ENCODE data around the gene CREB5.

Gene CREB5, protein sequence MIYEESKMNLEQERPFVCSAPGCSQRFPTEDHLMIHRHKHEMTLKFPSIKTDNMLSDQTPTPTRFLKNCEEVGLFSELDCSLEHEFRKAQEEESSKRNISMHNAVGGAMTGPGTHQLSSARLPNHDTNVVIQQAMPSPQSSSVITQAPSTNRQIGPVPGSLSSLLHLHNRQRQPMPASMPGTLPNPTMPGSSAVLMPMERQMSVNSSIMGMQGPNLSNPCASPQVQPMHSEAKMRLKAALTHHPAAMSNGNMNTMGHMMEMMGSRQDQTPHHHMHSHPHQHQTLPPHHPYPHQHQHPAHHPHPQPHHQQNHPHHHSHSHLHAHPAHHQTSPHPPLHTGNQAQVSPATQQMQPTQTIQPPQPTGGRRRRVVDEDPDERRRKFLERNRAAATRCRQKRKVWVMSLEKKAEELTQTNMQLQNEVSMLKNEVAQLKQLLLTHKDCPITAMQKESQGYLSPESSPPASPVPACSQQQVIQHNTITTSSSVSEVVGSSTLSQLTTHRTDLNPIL

DNA sequence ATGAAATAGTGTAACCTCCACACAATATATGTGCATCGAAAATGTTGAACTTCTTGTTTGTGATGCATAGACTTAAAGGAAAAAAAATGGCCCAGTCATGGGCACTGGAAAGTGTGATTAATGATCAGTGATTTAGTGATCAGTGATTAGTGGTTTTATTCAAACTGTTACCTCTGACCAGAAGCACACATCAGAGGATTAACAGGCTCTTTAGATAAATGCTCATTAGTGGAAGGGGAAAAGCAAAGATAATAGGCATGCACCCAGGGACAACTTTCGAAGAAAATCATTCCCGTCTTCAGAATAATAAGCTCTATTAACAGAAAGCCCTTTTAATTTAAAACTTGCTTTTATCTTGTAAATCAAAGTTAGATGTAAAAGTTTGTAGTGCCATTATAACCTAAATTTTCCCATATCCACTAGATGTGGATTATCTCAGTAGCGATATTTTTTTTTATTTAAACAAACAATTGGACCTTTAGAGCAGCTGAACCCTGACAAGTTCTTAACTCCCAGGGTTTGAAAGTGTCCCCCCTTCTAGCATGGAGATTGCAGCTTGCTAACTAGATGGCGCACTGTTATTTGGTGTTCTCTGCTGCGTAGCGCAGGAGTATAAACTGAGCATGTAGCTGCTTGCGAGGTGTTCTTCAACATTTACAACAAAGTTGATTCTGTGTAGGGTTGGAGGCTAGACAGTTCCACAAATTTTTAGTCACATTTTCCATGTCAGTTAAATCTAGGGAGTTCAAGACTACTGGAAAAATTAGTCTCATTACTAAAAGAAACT lies at the start of gene CREB5:
TSS of gene CREB5 (plus strand) at position 643 of the 787 bp plus-strand sequence. CDS start 397 bp downstream, outside the sequence.
- DNase-seq = peak; percentile 88
- in situ Hi-C loops (cut with HindIII; ENCODE audit: low pct_ligation_motif_present, low pct_unique_long_range_greater_than_20kb, low sequenced_read_pairs) = no loop called here

DNA sequence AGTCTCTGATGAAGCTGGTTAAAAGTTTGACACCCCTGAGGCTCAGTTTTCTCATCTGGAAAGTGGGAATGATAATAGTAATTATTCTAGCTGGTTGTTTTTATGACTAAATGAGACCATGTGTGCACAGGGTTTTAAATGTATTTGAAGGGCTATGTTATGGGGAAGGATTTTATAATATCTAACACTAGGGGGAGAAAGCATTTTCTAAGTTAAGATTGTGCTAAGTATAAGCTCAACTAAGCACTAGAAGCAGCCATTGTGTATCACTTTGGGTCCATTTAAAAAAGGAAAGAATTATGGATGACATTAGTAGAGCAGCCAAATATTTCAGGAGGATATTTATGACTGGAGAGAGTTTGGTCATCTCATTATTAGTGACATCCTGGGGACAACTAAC lies 49.5 kb upstream of the CREB5 start:
- in situ Hi-C loops (cut with HindIII; ENCODE audit: low pct_ligation_motif_present, low pct_unique_long_range_greater_than_20kb, low sequenced_read_pairs) = no loop called here
- DNase-seq = no peak

DNA sequence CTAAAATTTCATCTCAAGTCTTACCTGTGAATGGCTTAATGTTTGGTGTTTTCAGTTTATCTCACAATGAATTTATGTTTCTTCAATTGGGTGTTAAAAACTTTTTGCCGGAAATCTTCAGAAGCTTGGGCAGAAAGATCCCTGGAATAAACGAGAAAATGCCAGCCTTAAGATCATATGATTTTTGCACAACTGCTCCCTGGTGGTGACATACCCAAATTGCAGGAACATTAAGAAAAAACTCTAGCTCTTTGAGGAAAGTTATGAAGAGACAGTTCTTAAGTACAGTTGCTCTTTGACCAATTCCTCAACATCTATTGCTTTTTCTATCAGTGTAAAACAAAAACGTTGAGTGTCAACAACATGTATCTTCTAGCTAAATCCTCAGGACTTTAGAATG lies 48.2 kb upstream of the CREB5 start:
- peak; percentile 26 for DNase-seq

DNA sequence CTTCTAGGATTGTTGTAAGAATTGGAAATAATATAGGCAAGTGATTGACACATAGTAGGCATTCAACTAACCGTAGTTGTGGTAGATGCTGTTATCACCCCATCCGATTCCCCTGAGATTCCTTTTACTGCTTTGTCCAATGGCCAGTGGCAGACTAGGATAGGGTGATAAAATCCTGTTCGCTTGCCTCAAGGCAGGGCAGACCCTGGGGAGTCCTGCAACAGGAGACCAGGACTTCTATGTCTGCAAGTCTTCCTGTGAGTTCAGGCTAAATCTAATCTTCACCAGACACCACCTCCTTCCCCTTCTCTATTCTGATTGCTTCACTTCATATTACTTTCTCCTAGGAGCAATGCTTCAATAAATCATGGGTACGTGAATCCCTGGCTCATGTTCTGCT lies 42.8 kb upstream of the CREB5 start:
- in situ Hi-C loops (cut with HindIII; ENCODE audit: low pct_ligation_motif_present, low pct_unique_long_range_greater_than_20kb, low sequenced_read_pairs) = no loop called here
- DNase-seq = no peak

More for the DNA sequence above, 48.2 kb upstream of the CREB5 start:
- in situ Hi-C loops (cut with HindIII; ENCODE audit: low pct_ligation_motif_present, low pct_unique_long_range_greater_than_20kb, low sequenced_read_pairs) = no loop called here

DNA sequence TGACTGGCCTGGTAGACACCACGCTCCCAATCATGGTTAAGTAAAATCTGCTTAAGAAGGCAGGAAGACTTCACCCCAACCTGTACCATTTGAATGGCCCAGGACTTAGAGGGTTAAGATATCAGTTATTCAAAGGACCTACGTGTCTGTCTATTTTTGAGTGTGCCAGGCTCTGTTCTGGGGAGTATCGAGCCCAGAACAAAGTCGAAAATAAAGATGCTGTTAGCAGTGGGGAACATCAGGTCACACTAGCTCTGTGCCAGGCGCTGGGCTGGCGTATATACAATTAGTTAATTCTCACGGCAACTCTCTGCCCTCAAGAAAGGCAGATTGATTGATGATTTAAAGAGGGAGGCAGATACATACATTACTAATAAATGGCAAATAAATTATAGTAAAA lies 40.5 kb upstream of the CREB5 start:
- in situ Hi-C loops (cut with HindIII; ENCODE audit: low pct_ligation_motif_present, low pct_unique_long_range_greater_than_20kb, low sequenced_read_pairs) = no loop called here
- no peak for DNase-seq

DNA sequence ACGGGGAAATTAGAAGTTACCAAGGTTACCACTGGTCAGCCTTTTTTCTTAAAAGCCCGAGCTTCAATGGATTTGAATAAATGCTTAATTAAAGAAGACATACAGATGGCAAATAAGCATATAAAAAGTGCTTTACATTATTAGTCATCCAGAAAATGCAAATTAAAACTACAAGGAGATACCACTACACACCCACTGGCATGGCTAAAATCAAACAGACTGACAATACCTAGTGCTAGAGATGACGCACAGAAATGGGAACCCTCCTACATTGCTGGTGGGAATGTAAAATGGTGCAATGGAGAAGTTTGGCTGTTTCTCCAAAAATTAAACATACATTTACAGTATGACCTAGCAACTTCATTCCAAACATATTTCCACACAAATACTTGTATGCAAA lies 38.3 kb upstream of the CREB5 start:
- no peak for DNase-seq
- in situ Hi-C loops (cut with HindIII; ENCODE audit: low pct_ligation_motif_present, low pct_unique_long_range_greater_than_20kb, low sequenced_read_pairs) = no loop called here

DNA sequence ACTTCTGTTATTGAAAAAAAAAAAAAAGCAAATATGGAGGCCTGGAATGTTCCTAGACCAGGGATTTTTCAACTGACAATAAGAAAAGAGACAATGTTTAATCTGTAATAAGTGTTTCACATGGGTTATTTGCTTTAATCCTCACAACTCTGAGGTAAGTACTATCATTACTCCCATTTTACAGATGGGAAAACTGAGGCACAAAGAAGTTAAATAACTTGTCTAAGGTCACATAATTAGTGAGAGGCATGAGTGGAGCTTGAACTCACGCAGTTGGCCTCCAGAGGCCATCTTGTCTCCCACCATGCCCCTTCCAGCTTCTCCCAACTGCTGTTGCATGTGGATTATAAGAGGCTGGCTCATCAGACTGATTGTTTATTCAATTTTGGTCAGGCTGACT lies 36.6 kb upstream of the CREB5 start:
- no peak for DNase-seq
- in situ Hi-C loops (cut with HindIII; ENCODE audit: low pct_ligation_motif_present, low pct_unique_long_range_greater_than_20kb, low sequenced_read_pairs) = no loop called here

DNA sequence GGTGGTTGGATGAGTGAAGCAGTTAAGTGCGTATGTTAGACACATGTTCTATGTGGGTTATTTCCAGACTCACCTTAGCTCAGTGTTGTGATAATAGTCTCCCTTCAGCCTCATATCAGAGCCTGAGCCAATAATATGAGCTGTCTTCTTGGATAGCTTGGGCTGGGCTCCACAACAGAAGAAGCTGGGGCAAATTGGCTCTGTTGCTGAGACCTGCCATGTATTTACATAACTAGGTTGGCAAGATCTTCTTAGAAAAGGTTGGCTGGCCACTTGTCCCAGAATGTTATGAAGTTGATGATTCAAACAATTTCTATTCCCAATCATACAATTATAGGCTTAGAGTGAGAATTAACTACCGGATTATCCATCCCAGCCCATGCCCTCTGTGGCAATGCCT lies 35.7 kb upstream of the CREB5 start:
- in situ Hi-C loops (cut with HindIII; ENCODE audit: low pct_ligation_motif_present, low pct_unique_long_range_greater_than_20kb, low sequenced_read_pairs) = no loop called here
- no peak for DNase-seq

DNA sequence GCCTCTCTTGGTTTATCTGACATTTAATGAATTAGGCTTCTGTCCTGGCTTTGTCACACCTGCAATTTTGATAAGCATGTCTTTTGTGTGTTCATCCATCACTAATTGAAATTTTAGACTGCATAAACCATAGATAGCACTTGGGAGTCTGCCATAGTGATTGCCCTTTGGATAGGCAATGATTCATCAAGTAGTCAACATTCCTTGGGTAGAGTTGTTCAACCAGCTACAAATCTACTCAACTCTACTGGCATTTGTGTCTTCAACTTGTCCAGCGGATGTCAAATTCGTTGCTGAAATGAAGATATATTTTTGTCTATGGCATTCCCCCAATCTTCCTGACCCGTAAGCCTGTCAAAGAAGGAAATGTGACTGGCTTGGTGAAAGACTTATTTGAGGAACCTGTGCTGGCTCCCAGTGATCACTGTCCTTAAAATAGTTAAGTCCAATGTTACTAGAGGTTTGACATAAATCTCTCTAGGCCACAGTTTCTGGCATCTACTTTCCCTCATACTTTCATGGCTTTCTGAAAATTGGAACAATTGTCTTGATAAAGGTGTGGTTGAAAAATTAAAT lies 33.7 kb upstream of the CREB5 start:
- in situ Hi-C loops (cut with HindIII; ENCODE audit: low pct_ligation_motif_present, low pct_unique_long_range_greater_than_20kb, low sequenced_read_pairs) = no loop called here

DNA sequence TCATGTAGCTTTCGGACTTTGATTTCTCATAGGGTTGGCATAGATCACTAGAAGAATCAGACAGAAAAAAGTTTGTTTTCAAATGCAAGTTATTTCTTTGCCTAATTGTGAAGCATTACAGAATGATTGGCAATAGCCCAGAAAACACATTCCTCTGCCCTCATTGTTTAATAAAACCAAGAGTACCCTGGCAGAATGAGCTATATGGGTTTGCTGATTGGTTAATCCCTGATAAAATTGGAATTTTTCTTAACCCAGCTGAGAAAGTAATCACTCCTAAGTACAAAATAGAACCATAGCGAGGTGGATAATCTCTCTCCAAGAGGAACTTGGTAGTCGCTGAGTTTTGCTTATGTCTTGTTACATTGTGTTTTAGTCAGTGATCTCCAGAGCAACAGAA lies 30.9 kb upstream of the CREB5 start:
- in situ Hi-C loops (cut with HindIII; ENCODE audit: low pct_ligation_motif_present, low pct_unique_long_range_greater_than_20kb, low sequenced_read_pairs) = no loop called here
- DNase-seq = no peak

More for the DNA sequence above, 33.7 kb upstream of the CREB5 start:
- DNase-seq = peak; percentile 60

DNA sequence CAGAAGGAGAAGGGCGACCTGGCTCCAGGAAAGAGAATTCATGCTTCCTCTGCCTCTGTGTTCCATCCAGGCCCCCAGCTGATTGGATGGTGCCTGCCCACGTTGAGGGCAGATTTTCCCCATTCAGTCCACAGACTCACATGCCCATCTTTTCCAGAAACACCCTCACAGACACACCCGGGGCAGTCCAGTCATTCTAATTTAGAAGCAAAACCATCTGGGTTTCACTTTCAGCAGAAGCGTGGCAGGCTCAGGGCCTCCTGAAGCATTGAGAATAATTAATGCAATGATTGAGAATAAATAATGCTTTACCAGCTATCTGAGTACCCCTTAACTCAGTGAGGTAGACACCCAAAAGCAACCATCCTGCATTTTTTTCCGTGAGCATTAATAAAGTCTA lies 30.2 kb upstream of the CREB5 start:
- in situ Hi-C loops (cut with HindIII; ENCODE audit: low pct_ligation_motif_present, low pct_unique_long_range_greater_than_20kb, low sequenced_read_pairs) = no loop called here
- no peak for DNase-seq

DNA sequence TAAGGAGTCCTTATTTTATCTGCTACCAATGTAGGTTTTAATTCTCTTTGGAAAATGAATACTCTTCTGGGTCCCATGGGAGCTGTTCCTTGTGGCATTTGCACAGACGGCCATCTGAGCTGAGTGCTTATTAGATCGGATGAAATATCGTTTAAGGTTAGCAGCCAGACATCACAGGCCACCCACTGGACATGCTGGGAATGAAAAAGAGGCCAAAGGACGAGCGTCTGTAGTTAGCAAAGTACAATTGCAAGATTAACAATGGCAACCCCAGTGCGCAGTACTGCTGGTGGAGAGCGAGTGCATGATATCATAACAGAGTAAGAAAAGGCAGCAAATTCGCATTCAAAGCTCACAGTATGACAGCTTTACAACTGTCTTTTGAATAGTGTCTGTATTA lies 28.3 kb upstream of the CREB5 start:
- in situ Hi-C loops (cut with HindIII; ENCODE audit: low pct_ligation_motif_present, low pct_unique_long_range_greater_than_20kb, low sequenced_read_pairs) = no loop called here
- DNase-seq = no peak

DNA sequence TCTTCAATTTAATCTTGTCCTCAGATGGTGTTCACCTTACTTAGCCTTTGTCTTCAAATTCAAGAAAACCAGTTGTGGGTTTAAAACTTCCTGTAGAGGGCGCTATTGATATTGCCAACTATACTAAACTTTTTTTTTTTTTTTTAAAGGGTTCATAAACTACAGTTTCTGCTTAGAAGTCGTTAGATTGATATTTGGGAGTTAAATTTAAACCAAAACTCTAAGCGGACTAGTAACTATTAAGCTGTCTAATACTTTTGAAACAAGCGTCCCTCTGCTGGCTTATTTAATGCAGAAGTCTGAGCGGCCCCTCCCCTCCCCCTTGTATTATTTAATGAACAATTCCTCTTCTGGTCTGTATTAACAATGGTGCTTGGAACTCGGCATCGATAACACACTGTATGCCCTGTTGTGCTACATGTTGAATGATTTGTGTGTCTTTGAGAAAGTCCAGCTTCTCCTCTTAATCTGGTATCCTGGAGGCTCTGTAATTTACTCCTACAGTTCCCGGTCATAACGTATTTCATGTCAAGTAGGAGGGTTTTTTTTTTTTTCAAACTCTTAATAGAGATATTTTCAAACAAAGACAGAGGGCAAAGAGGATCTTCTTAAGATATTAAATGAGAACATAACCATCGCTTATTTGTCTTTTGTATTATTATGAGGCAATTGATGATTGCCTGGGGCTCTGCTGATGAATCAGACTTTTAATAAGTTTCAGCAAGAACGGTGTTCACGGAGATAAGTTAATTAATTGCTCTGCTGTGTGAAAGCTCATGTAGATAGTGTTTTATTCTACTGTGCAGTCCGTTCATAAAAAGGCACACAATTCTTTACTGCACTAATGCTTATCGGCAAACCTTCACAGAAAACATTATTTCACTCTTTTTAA lies 22.6 kb upstream of the CREB5 start:
- peak; percentile 87 for DNase-seq
- in situ Hi-C loops (cut with HindIII; ENCODE audit: low pct_ligation_motif_present, low pct_unique_long_range_greater_than_20kb, low sequenced_read_pairs) = no loop called here

DNA sequence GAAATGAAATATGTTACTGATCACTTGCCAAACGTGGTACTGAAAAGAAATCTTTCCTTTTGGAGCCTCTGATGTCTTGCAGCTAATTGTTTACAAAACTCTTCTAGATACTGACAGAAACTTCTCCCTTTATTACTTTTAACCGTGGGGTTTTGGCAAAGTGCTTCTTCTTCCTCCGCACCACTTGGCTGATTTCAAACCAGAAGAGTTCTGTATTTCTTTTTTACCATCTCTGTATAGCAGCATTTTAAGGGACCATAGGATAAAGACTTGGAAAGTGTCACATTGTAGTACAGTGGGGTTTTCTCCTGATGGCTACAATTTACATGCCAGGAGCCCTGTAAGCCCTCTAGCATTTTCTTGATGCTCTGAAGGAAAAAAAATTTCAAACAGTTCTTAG lies 21.9 kb upstream of the CREB5 start:
- in situ Hi-C loops (cut with HindIII; ENCODE audit: low pct_ligation_motif_present, low pct_unique_long_range_greater_than_20kb, low sequenced_read_pairs) = no loop called here
- DNase-seq = no peak

DNA sequence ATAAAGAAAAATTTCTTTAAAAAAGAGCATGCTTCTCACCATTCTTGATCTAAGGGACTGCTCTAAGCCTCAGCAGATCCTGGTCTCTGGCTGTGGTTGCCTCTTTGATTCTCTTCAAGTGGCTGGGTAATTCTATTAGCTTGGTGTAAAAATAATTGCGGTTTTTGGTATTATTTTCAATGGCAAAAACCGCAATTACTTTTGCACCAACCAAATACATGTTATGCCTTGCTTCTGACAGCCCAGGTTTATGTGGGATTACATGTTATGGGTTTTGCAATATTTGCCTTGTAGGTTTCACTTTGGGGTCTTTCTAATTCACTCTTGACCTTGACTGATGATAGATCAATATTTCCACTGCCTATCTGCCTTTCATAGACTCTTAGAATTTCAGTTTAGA lies 20.0 kb upstream of the CREB5 start:
- no peak for DNase-seq
- in situ Hi-C loops (cut with HindIII; ENCODE audit: low pct_ligation_motif_present, low pct_unique_long_range_greater_than_20kb, low sequenced_read_pairs) = no loop called here

DNA sequence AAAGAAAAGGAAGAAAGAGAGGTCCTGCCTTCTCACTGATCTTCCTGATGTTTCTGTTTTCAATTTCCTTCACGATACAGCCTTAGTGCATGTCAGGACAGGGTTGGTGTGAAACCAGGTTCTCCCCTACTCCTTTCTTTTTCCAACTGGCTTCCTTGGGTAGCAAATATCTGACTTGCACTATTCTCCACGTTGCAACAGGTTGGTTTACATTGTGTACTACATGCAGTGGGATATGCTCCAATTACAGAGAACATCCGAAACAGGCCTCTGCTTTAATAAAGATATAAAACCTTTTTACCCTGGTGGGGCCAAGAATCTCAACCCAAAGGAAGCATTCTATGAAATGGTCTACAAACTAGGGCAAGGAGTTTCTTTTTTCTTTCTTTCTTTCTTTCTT lies 16.9 kb upstream of the CREB5 start:
- in situ Hi-C loops (cut with HindIII; ENCODE audit: low pct_ligation_motif_present, low pct_unique_long_range_greater_than_20kb, low sequenced_read_pairs) = no loop called here
- no peak for DNase-seq

DNA sequence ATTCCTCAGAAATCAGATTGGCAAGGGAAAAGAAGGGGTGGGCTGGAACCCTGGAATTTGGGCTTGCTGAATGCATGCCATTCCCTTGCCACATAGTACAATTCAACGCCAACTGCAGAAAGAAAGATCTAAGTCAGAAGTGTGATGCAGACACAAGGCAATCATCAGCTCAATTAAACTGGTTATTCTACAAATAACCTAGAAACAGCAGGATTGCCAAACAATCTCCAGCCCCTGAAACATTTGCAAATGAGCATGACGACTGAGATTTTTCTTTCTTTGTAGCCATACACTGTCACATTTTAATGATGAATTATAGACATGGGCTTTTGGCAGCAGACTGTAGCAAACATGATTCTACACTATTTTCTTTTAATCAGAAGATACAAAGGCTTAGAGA lies 16.5 kb upstream of the CREB5 start:
- in situ Hi-C loops (cut with HindIII; ENCODE audit: low pct_ligation_motif_present, low pct_unique_long_range_greater_than_20kb, low sequenced_read_pairs) = no loop called here
- DNase-seq = no peak

DNA sequence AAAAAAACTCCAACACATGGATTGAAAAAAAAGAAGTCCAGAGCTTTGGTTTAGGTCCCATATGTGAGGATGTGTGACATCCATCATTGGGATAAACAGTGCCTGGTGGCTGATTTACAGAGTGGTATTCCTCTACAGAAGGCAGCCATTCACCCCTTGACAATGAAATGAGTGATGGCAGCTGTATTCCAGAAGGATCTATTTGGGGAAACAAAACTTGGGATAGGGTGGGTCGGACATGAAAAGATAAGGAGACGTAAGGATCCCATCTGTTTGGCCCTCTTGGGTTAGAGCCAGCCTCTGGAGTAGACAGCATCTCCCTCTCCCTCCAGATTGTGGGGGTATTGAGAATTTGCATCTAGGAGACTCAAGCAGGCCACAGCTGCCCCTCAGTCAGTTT lies 15.2 kb upstream of the CREB5 start:
- in situ Hi-C loops (cut with HindIII; ENCODE audit: low pct_ligation_motif_present, low pct_unique_long_range_greater_than_20kb, low sequenced_read_pairs) = no loop called here
- no peak for DNase-seq

Data from ACHN (cell line).